ENCODE results near the gene XRCC1.
"Not testable (repeated sequence)": the region's sequence is repeated elsewhere in the genome, so short reads cannot be mapped to it uniquely, and the experiment has no call there.

Gene XRCC1, protein sequence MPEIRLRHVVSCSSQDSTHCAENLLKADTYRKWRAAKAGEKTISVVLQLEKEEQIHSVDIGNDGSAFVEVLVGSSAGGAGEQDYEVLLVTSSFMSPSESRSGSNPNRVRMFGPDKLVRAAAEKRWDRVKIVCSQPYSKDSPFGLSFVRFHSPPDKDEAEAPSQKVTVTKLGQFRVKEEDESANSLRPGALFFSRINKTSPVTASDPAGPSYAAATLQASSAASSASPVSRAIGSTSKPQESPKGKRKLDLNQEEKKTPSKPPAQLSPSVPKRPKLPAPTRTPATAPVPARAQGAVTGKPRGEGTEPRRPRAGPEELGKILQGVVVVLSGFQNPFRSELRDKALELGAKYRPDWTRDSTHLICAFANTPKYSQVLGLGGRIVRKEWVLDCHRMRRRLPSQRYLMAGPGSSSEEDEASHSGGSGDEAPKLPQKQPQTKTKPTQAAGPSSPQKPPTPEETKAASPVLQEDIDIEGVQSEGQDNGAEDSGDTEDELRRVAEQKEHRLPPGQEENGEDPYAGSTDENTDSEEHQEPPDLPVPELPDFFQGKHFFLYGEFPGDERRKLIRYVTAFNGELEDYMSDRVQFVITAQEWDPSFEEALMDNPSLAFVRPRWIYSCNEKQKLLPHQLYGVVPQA

DNA sequence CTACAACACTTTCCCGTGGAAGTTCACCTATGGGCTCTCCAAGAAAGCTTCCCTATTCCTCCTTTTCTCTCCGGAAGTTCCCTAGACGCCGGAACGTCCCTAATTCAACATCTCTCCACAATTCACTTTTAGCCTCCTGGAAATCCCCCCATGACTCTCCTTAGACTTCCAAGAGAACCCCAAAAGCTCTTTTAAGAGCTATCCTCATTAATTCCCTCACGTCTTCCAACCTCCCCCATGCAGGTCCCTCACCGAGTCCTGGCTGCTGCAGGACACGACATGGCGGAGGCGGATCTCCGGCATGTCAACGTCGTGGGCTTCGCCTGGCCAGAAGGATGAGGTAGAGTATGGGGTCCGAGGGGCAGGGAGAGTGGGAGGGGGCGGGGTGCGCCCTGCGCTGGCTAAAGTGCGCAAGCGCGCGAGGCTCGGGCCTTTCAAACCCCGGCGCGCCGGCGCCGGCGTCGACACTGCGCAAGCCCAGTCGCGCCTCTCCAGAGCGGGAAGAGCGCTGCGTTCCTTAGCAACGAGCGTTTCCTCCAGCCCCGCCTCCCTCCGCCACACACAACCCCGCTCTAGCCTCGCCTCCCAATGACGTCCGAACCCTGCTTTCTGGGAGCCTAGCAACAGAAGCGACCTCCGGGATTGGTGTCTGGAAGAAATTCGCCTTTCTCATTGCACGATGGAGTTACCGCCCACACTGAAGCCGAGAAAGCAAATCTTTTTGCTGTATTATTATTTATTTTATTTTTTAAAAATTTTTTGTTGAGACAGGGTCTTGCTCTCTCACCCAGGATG, at the start of gene XRCC1, which contains the start of gene PINLYP:
TSS of gene XRCC1 (minus strand) at position 372 of the 795 bp plus-strand sequence. CDS start at position 303, 69 bp downstream.
TSS of gene PINLYP (plus strand) at position 646 of the 795 bp plus-strand sequence. CDS start 1,391 bp downstream, outside the sequence.
- DNase-seq = peak; percentile 96

DNA sequence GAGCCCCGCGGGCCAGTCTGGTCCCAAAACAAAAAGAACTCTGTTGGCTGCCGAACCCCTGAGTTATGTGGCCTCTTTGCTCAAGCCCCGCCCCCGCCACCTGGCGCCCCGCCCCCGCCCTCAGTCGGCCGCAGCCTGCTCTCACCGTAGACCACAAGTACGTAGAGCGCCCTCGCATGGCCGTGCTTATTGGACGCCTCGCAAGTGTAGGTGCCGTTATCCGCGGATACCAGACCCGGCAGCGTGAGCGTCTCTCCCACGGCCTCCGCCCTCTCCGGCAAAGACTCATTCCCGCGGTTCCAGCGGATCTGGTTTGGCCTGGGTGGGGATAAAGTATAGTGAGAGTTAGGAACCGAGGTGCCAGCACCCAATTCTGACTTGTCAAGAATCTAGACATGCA, 49.6 kb upstream of the XRCC1 start:
- DNase-seq = no peak

DNA sequence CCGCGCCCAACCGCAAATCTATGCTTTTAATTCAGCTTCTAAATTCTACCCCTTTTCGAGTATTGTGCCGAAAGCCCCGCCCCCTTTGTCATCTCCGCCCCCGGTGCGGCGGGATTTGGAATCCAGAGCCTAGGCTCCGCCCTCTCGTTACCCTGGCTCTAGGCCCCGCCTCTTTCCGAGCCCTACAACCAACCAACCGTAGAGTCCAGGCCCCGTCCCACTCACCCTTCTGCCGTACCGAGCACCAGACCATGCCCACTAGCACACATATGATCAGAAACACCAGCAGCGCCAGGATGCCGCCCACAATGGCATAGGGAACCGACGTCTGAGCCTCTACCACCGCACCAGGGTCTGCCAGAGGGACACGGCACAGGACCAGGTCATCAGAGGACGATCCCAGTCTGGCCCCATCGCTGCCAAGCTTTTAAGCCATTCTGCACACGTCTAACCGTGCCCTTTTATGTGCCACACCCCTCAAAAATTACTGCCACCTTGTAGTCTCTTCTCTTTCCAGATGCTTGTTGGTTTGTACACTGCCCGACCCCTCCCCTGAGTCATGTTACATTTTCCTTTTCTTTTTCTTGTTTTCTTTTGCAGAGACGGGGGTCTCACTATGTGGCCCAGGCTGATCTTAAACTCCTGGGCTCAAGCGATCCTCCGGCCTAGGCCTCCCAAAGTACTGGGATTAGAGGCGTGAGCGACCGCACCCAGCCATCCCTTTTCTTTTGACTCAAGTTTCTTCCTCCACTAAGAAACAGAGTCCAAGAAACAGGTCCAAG, 48.8 kb upstream of the XRCC1 start:
- no peak for DNase-seq

DNA sequence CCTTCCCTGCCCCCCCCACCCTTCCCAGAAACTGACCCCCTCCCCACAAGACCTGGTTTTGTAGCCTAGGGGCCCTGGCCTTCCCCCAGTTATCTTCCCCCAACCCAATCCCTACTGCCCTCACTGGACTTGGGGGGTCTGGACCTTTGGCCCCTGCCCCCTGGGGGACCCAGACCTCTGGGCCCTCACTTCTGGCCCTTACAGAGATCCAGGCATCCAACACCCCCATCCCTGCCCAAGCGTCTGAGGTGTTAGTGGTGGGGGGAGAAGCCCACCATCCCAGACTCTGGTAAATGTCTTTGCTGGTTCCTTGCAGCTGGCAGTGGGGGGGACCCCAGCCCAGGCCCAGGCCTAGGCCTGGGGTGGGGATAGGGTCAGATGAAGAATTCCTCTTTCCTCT, 47.6 kb upstream of the XRCC1 start:
- no peak for DNase-seq

DNA sequence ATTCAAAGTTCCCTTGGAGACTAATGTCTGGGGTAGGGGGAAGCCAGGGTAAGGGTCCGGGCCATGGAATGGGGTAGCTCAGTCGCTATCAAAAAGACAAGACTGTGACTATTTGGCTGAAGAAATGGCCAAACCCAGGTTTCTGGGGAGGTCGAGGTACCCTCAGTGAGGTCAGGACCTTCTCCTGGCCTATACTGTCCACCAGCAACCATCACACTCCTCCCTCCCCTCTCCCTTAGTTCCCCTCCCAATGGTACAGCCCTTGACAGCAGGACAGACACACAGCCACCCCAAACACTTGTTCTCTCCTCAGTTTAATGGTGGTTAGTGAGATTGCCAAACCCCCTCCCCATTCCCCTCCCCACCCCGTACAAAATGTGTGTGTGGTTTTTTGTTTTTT, 46.7 kb upstream of the XRCC1 start:
- no peak for DNase-seq

DNA sequence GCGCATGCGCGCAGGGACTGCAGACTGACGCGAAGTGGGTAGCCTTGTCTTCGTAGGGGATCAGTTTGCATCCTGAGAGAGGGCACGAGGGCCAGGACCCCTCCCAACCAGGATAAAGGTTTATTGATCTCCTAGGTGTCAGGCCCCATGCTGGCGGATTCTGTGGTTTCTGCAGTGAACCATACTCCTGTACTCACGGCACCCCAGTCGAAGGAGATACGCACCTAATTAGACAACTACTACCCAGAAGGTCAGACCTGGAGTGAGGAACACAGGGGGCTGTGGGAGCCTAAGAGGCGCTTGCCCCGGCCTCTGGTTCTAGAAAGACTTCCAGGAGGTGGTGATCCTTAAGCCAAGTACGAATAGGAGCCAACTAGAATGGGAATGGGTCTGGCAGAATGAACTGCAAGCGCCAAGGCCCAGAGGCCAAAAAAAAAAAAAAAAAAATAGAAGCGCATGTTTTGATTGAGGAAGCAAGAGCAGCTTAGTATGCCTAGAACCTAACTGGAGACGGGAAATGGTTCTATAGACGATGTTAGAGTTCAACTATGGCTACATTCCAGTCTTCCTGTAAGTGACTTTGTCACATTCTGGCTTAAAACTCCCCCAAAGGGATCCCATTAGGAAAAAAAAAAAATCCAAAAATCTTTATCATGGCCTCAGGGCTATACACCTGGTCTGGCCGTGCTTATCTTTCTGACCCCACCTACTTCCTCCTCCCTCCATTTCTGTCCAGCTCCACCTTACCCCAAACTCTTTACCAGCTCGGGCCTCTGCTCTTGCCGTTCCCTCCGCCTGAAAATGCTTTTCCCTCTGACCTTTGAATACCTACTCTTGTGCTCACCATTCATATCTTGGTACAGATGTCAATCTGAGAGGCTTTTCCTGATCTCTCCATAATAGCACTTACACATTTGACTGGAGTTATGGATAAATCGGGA, 45.0 kb upstream of the XRCC1 start:
- DNase-seq = no peak

DNA sequence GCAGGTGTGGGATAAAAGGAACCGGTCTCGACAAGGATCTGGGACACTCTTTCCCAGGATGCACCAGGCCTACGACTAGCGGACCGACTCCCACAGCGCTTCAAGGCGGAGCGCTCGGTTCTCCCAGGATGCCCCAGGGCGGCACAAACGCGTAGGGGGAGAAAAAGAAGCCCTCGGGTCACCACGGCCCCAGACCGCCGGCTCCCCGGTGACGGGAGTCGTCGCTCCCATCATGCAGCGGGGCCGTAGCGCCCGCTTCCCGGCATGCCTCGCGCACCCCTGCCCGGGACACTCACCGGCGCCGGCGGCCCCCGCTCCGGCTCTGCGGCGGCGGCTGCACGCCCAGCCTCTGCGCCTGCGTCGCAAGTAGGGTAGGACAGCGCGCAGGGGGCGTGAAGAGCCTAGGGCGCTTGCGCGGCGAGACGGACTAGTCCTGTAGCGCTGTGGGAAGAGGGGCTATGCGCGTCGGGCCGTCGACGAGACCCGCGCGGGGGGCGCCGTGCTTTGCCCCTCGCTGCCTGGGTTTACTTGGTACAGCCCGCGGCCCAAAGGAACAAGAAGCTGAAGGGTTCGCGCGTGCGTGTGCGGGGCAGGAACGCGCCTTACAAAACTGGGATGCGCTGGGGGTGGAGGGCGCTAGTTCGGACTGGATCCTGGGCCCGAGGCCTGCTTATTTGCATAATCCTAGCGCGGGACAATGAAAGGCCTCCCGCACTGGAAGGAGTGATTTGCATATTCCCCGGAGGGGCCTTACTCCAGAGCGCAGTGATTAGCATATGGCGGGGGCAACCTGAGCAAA, 44.1 kb upstream of the XRCC1 start, which contains the start of gene ZNF428:
TSS of gene ZNF428 (minus strand) at position 368 of the 799 bp plus-strand sequence. CDS start 5,325 bp downstream, outside the sequence.
- peak; percentile 87 for DNase-seq

DNA sequence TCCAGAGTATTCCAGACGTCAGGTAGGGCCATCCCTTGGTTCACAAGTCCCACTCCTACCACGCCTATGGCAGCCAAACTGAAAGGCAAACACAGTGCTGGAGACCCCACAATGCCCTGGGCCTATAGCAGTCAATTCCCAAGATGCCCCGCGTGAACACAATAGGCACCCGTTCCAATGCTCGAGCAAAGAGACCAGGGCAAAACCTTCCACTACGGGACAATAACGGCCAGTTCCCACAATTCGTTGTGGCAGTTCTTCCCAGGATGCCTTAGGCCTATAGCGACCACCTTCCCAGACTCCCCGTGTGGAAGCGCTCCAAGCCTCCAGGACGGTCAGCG, 43.6 kb upstream of the XRCC1 start:
- DNase-seq = peak; percentile 87

DNA sequence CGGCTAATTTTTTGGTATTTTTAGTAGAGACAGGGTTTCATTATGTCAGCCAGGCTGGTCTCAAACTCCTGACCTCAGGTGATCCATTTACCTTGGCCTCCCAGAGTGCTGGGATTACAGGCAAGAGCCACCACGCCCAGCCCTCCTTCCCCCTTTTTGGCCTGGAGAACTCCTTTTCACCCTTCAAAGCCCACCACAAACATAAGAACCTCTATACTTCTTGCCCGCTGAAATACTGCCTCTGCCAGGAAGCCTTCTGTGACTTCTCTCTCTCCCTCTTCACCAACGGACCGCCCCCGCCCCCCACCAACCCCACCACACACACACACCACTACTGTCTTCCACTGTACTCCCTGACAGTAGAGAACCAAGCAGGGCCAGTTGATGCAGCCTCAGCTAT, 41.6 kb upstream of the XRCC1 start:
- DNase-seq = no peak

DNA sequence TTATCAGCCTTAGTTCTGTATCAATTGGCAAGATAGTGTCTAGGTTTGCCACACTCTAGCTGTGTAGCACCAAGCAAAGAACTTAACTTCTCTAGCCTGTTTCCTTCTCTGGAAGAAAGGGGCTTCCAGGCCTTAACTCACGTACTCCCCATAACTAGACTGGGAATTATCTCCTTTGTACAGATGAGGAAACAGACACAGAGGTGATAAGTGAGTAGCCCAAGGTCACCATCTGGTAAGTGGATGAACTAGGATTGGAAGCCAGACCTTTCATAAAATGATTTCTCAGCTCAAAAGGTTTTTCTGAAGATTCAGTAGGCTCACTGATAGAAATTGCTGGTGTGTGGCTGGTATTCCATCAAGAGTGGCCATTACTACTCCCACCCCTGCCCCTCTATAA, 41.0 kb upstream of the XRCC1 start:
- DNase-seq = no peak

DNA sequence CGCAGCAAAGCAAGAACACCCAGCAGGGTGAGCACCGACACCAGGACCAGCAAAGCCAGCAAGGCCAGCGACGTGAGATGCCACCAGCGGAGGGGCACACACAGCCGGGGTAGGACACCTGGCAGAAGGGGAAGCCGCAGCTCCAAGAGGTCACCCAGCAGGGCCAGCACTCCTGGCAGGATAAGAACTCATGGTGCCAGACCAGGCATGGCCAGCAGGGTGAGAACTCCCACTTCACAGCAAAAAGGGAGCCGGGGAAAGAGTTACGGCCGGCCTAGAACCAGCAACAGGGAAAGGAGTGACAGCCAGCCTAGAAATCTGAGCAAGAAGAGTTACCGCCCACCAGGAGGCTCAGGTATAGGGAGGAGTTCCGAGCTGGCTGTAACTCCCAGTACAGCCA, 37.0 kb upstream of the XRCC1 start:
- DNase-seq = no peak

DNA sequence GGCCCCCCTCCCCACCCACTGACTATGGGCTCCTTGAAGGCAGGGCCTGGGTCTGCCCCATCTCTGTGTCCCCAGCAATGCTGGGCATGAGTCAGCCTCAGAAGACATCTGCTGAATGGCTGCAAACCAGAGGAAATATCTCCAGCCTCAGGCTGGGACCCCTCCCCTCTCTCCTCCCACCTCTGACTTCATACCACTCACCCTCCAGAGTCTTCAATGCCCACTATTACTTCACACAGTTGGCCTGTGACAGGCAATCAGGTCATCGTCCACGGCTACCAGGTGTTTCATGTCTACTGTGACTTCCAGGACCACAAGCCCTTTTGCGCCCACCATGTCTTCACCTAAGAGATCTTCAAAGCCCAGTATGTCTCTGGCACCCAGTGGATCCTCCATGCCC, 36.5 kb upstream of the XRCC1 start, which contains the start of gene SRRM5:
TSS of gene SRRM5 (plus strand) at position 301 of the 400 bp plus-strand sequence. CDS start at position 335, 34 bp downstream.
- no peak for DNase-seq

DNA sequence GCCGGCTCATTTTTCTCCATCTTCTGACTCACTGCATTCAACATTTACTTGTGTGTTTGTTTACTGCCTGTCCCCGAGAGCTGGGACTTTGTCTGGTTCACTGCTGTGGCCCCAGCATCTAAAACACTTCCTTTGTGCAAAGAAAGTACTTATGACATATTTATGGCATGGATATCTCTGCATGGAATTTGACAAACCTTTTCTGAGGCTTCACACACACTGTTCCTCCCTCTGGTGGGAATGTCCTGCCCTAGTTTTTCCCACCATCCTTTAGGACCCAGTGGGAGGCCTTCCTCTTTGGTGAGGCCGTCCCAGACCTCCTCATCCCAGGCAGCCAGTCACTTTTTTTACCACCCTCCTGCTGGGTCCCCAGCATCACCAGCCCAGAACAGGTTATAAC, 35.2 kb upstream of the XRCC1 start:
- DNase-seq = no peak

DNA sequence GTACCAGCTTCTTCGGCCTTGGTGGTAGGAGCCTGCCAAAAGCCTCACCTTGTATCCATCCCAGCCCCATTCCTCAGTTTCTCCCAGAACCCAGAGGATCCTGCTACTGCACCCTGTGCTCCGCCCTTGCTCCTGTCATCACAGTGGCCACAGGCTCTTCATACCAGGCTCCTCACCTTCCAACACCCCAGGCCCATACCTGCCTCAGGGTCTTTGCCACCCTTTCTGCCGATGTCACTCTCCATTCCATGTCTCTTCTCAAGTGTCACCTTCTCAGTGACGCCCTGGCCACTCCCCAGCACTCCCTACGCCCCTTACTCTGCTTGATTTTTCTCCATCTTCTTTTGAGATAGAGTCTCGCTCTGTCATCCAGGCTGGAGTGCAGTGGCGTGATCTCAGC, 34.5 kb upstream of the XRCC1 start:
- DNase-seq = no peak

DNA sequence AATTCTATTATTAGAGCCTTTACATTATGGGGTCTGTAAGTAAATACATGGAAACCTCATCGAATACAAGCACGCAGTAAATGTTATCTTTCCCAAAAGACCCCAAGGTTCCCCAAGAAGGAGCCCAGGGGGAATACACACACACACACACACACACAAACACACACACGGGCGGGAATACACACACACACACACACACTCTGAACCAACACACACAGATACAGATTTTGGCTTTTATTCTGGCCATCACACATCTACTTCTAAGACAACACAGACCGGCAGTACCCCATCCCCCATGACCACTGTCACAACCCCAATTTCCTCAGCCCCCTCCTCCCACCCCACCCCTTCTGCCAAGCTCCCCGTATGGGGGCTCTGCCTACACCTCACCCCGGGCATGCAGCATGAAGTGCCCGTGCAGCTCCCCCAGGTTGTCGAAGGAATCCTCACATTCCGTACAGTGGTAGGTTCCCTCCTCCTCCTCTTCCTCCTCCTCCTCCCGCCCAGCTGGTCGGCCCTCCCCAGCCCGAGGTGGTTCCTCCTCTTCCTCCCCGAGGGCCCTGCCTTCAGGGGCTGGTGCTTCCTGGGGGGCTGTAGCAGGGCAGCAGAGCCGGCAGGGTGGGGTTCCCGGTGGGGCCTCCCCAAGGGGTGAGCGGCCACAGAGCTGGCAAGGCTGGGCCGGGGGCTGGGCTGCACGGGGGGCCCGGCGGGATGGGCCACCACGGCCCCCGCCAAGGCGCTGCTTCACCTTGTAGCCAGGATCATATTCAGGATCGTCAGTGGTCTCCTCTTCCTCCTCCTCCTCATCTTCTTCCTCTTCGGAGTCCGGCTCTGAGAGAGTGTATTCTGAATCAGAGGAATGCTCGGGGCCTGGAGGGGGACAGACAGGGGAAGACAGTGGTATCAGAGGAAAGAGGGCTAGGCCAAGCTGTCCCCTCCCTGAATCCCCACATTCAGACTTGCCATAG, 32.2 kb upstream of the XRCC1 start:
- no peak for DNase-seq

DNA sequence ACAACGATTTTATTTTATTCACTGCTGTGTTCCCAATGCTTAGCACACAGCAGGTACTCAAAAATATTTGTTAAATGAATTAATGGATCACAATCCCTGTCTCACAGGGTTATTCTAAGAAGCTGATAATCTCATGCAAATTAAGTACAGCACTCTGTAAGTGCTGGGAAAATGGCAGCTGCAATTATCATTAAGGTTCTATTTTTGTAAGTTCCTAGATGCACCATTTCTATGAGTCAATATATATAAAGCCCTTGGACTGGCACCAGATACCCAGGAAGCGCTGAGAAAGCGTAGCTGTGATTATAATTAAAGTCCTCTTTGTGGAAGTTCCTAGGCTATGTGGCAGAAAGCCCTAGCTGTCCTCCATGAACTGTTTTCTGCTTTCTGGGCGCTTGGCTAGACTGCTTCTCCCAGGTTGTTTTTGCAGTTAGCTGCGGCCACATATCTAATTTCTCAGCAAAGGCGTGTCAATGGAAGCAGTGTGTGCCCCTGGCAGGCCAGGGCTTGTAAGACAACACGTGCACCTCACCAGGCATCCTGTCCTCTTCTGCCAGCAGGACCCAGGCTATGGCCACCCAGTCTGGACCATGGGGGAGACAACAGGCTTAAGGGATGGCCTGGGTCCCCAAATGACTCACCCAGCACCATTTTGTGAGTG, 31.4 kb upstream of the XRCC1 start:
- no peak for DNase-seq

DNA sequence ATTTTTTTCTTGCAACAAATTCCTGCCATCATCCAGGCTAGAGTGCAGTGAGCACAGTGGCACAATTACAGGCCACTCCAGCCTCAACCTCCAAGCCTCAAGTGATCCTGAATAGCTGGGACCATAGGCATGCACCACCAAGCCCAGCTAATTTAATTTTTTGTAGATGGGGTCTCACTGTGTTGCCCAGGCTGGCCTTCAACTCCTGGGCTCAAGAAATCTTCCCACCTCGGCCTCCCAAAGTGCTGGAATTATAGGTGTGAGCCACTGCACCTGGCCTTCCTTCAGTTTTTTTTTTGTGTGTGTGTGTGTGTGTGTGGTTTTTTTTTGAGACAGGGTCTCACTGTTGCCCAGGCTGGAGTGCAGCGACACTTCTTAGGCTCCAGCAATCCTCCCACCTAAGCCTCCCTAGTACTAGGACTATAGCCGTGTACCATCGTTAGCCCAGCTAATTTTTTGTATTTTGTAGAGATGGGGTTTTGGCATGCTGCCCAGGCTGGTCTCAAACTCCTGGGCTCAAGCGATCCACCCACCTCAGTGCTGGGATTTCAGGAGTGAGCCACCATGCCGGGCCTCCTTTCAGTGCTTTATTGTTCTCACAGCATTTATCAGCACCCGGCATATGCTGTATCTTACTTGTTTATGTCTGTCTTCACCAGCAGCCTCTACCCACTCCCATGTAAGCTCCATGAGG, 30.7 kb upstream of the XRCC1 start:
- DNase-seq = no peak

DNA sequence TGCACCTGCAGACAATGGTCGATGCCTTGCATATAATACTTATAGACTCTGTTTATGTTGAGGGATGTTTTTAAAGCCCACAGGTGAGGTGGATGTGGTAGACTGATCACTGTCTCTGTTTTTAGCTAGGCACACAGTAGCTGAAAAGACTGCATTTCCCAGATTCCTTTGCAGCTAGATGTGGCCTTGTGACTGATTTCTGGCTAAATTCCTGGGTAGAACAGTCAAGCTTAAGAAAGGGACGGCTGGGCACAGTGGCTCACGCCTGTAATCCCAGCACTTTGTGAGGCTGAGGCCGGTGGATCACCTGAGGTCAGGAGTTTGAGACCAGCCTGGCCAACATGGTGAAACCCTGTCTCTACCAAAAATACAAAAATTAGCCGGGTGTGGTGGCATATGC, 25.0 kb upstream of the XRCC1 start:
- not testable (repeated sequence) for DNase-seq
